ENCODE data around the gene LIN7A.

- no peak for TF ChIP-seq CTCF (IDR thresholded peaks at IDR 0.05)
- no peak for TF ChIP-seq POLR2AphosphoS5 (IDR thresholded peaks at IDR 0.05)
- no peak for TF ChIP-seq POLR2A (IDR thresholded peaks at IDR 0.05)
- no peak for TF ChIP-seq EP300 (IDR thresholded peaks at IDR 0.05)
Measured at GRCh38 chr12:80813820-80814219, 123.9 kb downstream of the LIN7A start.

Measured in upper lobe of left lung (tissue), 4 donors.